HG03108 (cell line): ENCODE results near the gene TMEM51.

Experiments
- ATAC-seq: cut with Tn5 transposase; IDR thresholded peaks from one replicate; pipeline ENCODE4 v1.9.1; 2021; ENCODE audit warnings: moderate library complexity; ENCODE audit not compliant: unreplicated experiment

Gene TMEM51

GRCh38 chr1:15264769-15265168 is 111.2 kb downstream of the TMEM51 start:
- no peak for ATAC-seq
